B cell (primary cell): ENCODE measurements around the gene PHETA2. TPM values are rescaled to one million over a fixed set of nuclear protein-coding genes. Genes with fewer than 3 reads are reported as not detected.
"Not testable (repeated sequence)": the region's sequence is repeated elsewhere in the genome, so short reads cannot be mapped to it uniquely, and the experiment has no call there.

Source experiments
- ATAC-seq: fragments of 200-7000 bp; cut with Tn5 transposase; one replicate; pipeline ENCODE4 v1.10.0; 2021; ENCODE audit warnings: low read depth, mild to moderate bottlenecking, moderate number of reproducible peaks, moderate library complexity
- CTCF ChIA-PET: fragments of 350-600 bp; sonication (Branson Sonifier 250); formaldehyde crosslinking; loops from one replicate; lab custom pipeline; 2021; ENCODE audit warnings: antibody characterized with exemption, inconsistent platforms; lab: Charles Lee
- POLR2A ChIA-PET: fragments of 350-600 bp; sonication (Branson Sonifier 250); formaldehyde crosslinking; loops from one replicate; lab custom pipeline; 2021; ENCODE audit warnings: antibody characterized with exemption; lab: Charles Lee
- DNase-seq: peaks from one replicate; pipeline ENCODE4 v3.0.0; 2013
- H2AFZ ChIP-seq: 2 replicates; pipeline ENCODE4 v1.6.1; 2012; ENCODE audit warnings: mild to moderate bottlenecking, low read depth, low read length; ENCODE audit not compliant: insufficient read depth, poor library complexity, severe bottlenecking
- H3K27ac ChIP-seq, 2 donors: 1 replicate in 1 of 2; 2 replicates in 1 of 2; pipeline ENCODE4 v1.5.1; 2012 to 2013; ENCODE audit warnings: low read length in 2 of 2, mild to moderate bottlenecking in 2 of 2, moderate library complexity in 1 of 2
- H3K27me3 ChIP-seq, 4 experiments: fragments of 200-600 bp in 1 of 4; sonication (generic) in 1 of 4; replicated peaks in 1 of 4; 1 replicate in 2 of 4; 2 replicates in 2 of 4; pipeline versions ENCODE4 v1.6.1 to v1.7.0; 2013 to 2016; ENCODE audit warnings: low read length in 3 of 4, mild to moderate bottlenecking in 2 of 4, mixed read lengths in 1 of 4, moderate library complexity in 1 of 4; ENCODE audit not compliant: insufficient read depth in 4 of 4, control insufficient read depth in 3 of 4; ENCODE audit errors: control extremely low read depth in 1 of 4
- H3K36me3 ChIP-seq, 2 experiments: replicated peaks in 1 of 2; 1 replicate in 1 of 2; 2 replicates in 1 of 2; pipeline versions ENCODE4 v1.6.1 to v1.7.1; 2013; ENCODE audit warnings: low read length in 1 of 2; ENCODE audit not compliant: insufficient read depth in 2 of 2, control insufficient read depth in 1 of 2; ENCODE audit errors: control extremely low read depth in 1 of 2, extremely low read depth in 1 of 2
- H3K4me1 ChIP-seq, 2 donors: fragments of 200-600 bp in 1 of 2; sonication (generic) in 1 of 2; 1 replicate in 1 of 2; 2 replicates in 1 of 2; pipeline versions ENCODE4 v1.5.1 to v1.6.1; 2013 to 2017; ENCODE audit warnings: low read length in 2 of 2; ENCODE audit not compliant: control insufficient read depth in 2 of 2, insufficient read depth in 2 of 2
- H3K4me2 ChIP-seq: replicated peaks from 2 replicates; pipeline ENCODE3; 2012; ENCODE audit warnings: mild to moderate bottlenecking, low read depth, low read length; ENCODE audit not compliant: poor library complexity, severe bottlenecking
- H3K4me3 ChIP-seq, 5 experiments: fragments of 200-600 bp in 1 of 5; sonication (generic) in 1 of 5; 1 replicate in 3 of 5; 2 replicates in 2 of 5; pipeline versions ENCODE4 v1.5.1 to v1.7.0; 2011 to 2016; ENCODE audit warnings: low read length in 4 of 5, mild to moderate bottlenecking in 4 of 5, low read depth in 2 of 5, control low read depth in 1 of 5, moderate library complexity in 1 of 5; ENCODE audit not compliant: insufficient read depth in 1 of 5; ENCODE audit errors: control extremely low read depth in 1 of 5, extremely low read depth in 1 of 5
- H3K79me2 ChIP-seq: fragments of 200-600 bp; sonication (generic); one replicate; pipeline ENCODE4 v1.6.0; 2016; ENCODE audit warnings: low read length; ENCODE audit not compliant: control insufficient read depth, insufficient read depth
- H3K9ac ChIP-seq: fragments of 200-600 bp; sonication (generic); 2 replicates; pipeline ENCODE4 v1.6.1; 2017; ENCODE audit warnings: mild to moderate bottlenecking, low read length, moderate library complexity
- H3K9me3 ChIP-seq, 3 donors: one replicate each; pipeline versions ENCODE4 v1.6.1 to v1.7.1; 2013; ENCODE audit warnings: low read length in 2 of 3; ENCODE audit not compliant: control insufficient read depth in 2 of 3, insufficient read depth in 1 of 3; ENCODE audit errors: control extremely low read depth in 1 of 3
- H4K20me1 ChIP-seq: 2 replicates; pipeline ENCODE4 v1.6.0; 2012; ENCODE audit warnings: mild to moderate bottlenecking, low read length; ENCODE audit not compliant: insufficient read depth, control insufficient read depth, poor library complexity, severe bottlenecking
- H3K27ac Mint-ChIP-seq: one replicate; pipeline ENCODE4 v1.8.0; 2021; ENCODE audit warnings: mixed read lengths
- H3K27me3 Mint-ChIP-seq: one replicate; pipeline ENCODE4 v1.8.0; 2021; ENCODE audit warnings: mixed read lengths
- H3K4me1 Mint-ChIP-seq: one replicate; pipeline ENCODE4 v1.8.0; 2021; ENCODE audit warnings: mixed read lengths
- H3K4me3 Mint-ChIP-seq: one replicate; pipeline ENCODE4 v1.8.0; 2021; ENCODE audit warnings: mixed read lengths
- H3K9me3 Mint-ChIP-seq: one replicate; pipeline ENCODE4 v1.8.0; 2022; ENCODE audit warnings: mixed read lengths; ENCODE audit not compliant: insufficient read depth
- CTCF ChIP-seq: fragments of 200-600 bp; IDR thresholded peaks from one replicate; pipeline ENCODE4 v1.8.0; 2022; ENCODE audit warnings: antibody characterized with exemption, mild to moderate bottlenecking
- EZH2 ChIP-seq: IDR thresholded peaks from 2 replicates; pipeline ENCODE4 v1.6.1; 2012; ENCODE audit warnings: borderline replicate concordance, low read depth, mild to moderate bottlenecking, moderate library complexity, low read length; ENCODE audit not compliant: insufficient read depth, poor library complexity, severe bottlenecking
- WGBS: methylation state at CpG from one replicate; pipeline ENCODE4 v1.1.5; 2013; ENCODE audit warnings: missing lambda C conversion rate; ENCODE audit not compliant: insufficient coverage; 5-methylcytosine and 5-hydroxymethylcytosine counted together
- intact Hi-C: fragments of 100-400 bp; cut with micrococcal nuclease; formaldehyde crosslinking; loops from one replicate; pipeline ENCODE4 v1.10.0; 2022
- polyA plus RNA-seq: library from polyadenylated mRNA; depleted of rRNA; stranded (reverse); fragments of >200 nt; gene quantifications from 2 replicates; pipeline ENCODE4 v1.2.3, GENCODE V29; 2012
- total RNA-seq, 2 donors: library from RNA; stranded (reverse); fragments of 120-200 nt in 1 of 2; gene quantifications; 1 replicate in 1 of 2; 2 replicates in 1 of 2; pipeline versions ENCODE4 v1.2.3 to v1.2.4, GENCODE V29; 2013 to 2022

PHETA2 gene
- total and polyA plus RNA-seq, 2 donors (not counting 1 experiment from before 2014, with no cell fraction given), result 1.1 to 3.8 TPM

GRCh38 chr22:42116848-42117424, 42.9 kb downstream of the PHETA2 start:
- DNase-seq (no peak), ATAC-seq (no peak)
- WGBS, result 94% methylated on average over 3 of the region's 4 CpGs
- Histone ChIP-seq H3K79me2 (no peaks in the 10 kb centered on the region), H3K36me3 (no peaks in the 10 kb centered on the region), H3K9ac (no peak overlapping the region), H3K4me1 (peaks cover 15 to 16% of the 10 kb centered on the region in 2 donors), H3K9me3 (peaks cover 0 to 24% (median 11%) of the 10 kb centered on the region in 3 donors), H3K27me3 (no peaks in the 10 kb centered on the region), H3K4me2 (no peak overlapping the region), H3K27ac (no peak overlapping the region), H4K20me1 (no peaks in the 10 kb centered on the region), H2AFZ (no peak overlapping the region), H3K4me3 (no peak overlapping the region)
- no peaks in the 10 kb centered on the region for H3K27me3 Mint-ChIP-seq
- no peak overlapping the region for H3K27ac Mint-ChIP-seq
- CTCF ChIA-PET, result interaction anchor here (0.5 to 2.2 kb wide), 5 partner anchors 151 to 568 kb away, joined by 3 to 8 read pairs (median 4); no protein-coding TSS in a partner anchor
- peaks cover 2% of the 10 kb centered on the region for H3K9me3 Mint-ChIP-seq
- POLR2A ChIA-PET, result interaction anchor here (0.5 kb wide), 1 partner anchor 74 kb away, joined by 6 read pairs; no protein-coding TSS in a partner anchor
- no peak overlapping the region for H3K4me3 Mint-ChIP-seq
- H3K4me1 Mint-ChIP-seq, result peaks cover 20% of the 10 kb centered on the region
- TF ChIP-seq CTCF (no peak), EZH2 (no peak)
- intact Hi-C loops, result no loop called here

GRCh38 chr22:42120231-42121021, 46.4 kb downstream of the PHETA2 start:
- POLR2A ChIA-PET, H2AFZ ChIP-seq, CTCF ChIA-PET, H3K27me3 Mint-ChIP-seq, H3K27me3 ChIP-seq, H4K20me1 ChIP-seq, H3K79me2 ChIP-seq, H3K9me3 Mint-ChIP-seq, DNase-seq, H3K36me3 ChIP-seq, H3K27ac ChIP-seq, intact Hi-C loops: not testable (repeated sequence)
- peaks cover 20% of the 10 kb centered on the region for H3K4me1 Mint-ChIP-seq
- H3K4me3 Mint-ChIP-seq, result peak overlapping the region; percentile 59
- peak overlapping the region; percentile 27 for H3K9ac ChIP-seq
- peaks cover 15 to 16% of the 10 kb centered on the region in 2 donors for H3K4me1 ChIP-seq
- ATAC-seq, result peak; percentile 21
- peak overlapping the region; percentile 1 for H3K27ac Mint-ChIP-seq
- H3K9me3 ChIP-seq, result peaks cover 0 to 12% (median 1%) of the 10 kb centered on the region in 3 donors
- peak overlapping the region; percentile 61 for H3K4me2 ChIP-seq
- 7% methylated on average over 12 of the region's 15 CpGs for WGBS
- peak overlapping the region in 1 of 5 experiments; percentile 5 for H3K4me3 ChIP-seq

- H3K27ac Mint-ChIP-seq, DNase-seq, H3K9me3 Mint-ChIP-seq, H4K20me1 ChIP-seq, POLR2A ChIA-PET, H3K27ac ChIP-seq, H3K27me3 Mint-ChIP-seq, intact Hi-C loops, ATAC-seq, H3K27me3 ChIP-seq, H3K4me3 ChIP-seq, H2AFZ ChIP-seq, H3K4me2 ChIP-seq, H3K9ac ChIP-seq, H3K79me2 ChIP-seq, H3K4me3 Mint-ChIP-seq, H3K9me3 ChIP-seq, CTCF ChIA-PET, H3K36me3 ChIP-seq: not testable (repeated sequence)
- H3K4me1 Mint-ChIP-seq, result peaks cover 20% of the 10 kb centered on the region
- no CpG with 5 or more reads among the region's 4 CpGs for WGBS
- H3K4me1 ChIP-seq, result peaks cover 15 to 16% of the 10 kb centered on the region in 2 donors
These were observed 49.5 kb downstream of the PHETA2 start for GRCh38 chr22:42123529-42123928.
